ENCODE data around the gene NUP37. TPM values are rescaled to one million over a fixed set of nuclear protein-coding genes. Genes with fewer than 3 reads are reported as not detected.
"Not testable (repeated sequence)": the region's sequence is repeated elsewhere in the genome, so short reads cannot be mapped to it uniquely, and the experiment has no call there.

NUP37 gene, protein sequence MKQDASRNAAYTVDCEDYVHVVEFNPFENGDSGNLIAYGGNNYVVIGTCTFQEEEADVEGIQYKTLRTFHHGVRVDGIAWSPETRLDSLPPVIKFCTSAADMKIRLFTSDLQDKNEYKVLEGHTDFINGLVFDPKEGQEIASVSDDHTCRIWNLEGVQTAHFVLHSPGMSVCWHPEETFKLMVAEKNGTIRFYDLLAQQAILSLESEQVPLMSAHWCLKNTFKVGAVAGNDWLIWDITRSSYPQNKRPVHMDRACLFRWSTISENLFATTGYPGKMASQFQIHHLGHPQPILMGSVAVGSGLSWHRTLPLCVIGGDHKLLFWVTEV
- 7.1 TPM for total RNA-seq (ENCODE audit: unreplicated experiment)
- long read RNA-seq, partial matches to known transcripts, result 0 of 5 reads
- long read RNA-seq, other reads (novel, unspliced or antisense), result 1 of 5 reads

DNA sequence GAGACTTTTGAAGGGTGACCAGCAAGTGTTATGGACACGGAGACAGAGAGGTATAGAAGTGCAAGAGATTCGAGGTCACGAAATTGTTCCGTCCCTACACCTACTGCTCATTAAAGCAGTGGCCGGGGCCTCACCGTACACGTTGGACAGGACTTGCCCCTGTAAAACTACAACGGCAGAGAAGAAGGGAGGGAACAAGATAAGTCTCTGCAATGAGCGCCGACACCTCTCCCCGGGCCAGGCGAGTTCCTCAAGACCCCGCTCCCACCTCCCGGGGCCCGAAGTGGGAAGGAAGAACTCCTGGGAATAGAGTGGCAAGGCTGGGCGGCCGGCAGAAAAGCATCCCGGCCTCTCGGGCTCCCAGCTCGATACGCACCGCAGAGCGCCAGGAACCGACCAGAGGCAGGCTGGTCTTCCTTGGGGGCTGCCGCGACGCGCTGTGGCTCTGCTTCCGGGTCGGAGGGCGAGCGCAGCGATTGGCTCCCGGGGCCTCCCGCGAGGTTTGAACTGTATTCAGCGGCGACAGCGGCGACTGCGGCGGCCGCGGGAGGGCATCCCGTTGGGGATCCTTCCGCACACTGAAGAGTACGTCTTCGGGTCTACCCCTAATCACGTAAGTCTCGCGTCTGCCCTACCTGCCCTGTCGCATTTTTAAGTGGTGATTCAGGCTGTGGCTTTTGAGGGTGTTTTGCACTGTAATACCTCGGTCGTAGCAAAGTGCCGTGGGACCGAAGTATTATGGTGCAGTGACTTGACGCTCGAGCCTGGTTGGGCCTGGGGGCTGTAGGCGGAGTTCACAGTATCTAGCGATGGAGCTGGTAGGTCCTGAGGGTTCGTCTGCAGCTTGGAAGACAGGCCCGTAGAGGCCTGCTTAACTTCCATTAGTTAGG lies at the start of gene NUP37, which contains the start of gene PARPBP:
Gene NUP37, minus strand, starts transcription at position 441 of the 890 bp plus-strand sequence. CDS start 1,596 bp downstream, outside the sequence.
Gene PARPBP, plus strand, starts transcription at position 510 of the 890 bp plus-strand sequence. CDS start 3,706 bp downstream, outside the sequence.
- H3K36me3 Mint-ChIP-seq (ENCODE audit: unreplicated experiment), result no peaks in the 10 kb centered on the region
- peak; percentile 96 for DNase-seq
- H3K4me1 Mint-ChIP-seq (ENCODE audit: low read depth, unreplicated experiment), result peaks cover 6% of the 10 kb centered on the region
- peak within 1 kb of the TSS; percentile 81 for H3K27ac Mint-ChIP-seq (ENCODE audit: unreplicated experiment)
- TF ChIP-seq, protein P1, sequence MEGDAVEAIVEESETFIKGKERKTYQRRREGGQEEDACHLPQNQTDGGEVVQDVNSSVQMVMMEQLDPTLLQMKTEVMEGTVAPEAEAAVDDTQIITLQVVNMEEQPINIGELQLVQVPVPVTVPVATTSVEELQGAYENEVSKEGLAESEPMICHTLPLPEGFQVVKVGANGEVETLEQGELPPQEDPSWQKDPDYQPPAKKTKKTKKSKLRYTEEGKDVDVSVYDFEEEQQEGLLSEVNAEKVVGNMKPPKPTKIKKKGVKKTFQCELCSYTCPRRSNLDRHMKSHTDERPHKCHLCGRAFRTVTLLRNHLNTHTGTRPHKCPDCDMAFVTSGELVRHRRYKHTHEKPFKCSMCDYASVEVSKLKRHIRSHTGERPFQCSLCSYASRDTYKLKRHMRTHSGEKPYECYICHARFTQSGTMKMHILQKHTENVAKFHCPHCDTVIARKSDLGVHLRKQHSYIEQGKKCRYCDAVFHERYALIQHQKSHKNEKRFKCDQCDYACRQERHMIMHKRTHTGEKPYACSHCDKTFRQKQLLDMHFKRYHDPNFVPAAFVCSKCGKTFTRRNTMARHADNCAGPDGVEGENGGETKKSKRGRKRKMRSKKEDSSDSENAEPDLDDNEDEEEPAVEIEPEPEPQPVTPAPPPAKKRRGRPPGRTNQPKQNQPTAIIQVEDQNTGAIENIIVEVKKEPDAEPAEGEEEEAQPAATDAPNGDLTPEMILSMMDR (IDR thresholded peaks at IDR 0.05; ENCODE audit: partially characterized antibody, unreplicated experiment), result no peak
- H3K27me3 Mint-ChIP-seq (ENCODE audit: unreplicated experiment), result peaks cover 2% of the 10 kb centered on the region
- H3K9me3 Mint-ChIP-seq (ENCODE audit: unreplicated experiment), result peaks cover 3% of the 10 kb centered on the region
- H3K4me3 Mint-ChIP-seq (ENCODE audit: unreplicated experiment), result peak within 1 kb of the TSS; percentile 91

DNA sequence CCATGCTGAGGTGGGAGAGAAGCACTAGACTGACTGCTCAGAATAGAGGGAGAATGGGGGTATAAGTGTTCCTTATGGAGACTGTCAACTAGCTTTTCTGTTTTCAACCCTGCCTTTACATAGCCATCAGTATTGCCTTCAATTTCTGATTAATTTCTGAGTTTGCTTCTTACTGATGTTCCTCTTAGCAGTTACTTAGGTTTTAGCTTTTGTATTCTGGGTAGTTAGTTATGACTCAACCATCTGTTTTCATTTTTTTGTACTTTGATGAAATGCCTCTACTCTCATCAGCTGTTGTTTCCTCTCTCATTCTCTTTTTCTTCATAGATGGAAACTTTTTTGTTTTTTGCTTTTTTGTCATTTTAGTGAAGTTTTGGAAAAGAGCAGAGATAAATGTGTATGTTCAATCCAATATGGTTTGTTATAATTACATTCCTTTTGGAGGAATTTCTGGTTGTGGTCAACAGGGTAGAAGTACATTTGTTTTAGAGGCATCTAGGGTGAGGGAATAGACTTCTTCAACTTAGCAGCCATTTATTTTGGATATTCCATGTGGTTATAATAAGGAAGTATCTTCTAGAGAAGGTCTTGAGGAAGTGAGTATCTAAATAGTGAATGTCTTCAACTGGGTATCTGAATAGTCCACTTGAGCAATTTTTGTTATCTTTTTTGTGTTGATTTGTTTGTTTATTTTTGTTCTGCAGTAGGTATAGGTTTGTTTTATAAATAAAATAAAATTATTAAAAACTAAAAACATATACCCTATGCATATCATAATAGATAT lies 48.1 kb upstream of the NUP37 start:
- Mint-ChIP-seq H3K27me3 (ENCODE audit: unreplicated experiment) (no peaks in the 10 kb centered on the region), H3K9me3 (ENCODE audit: unreplicated experiment) (no peaks in the 10 kb centered on the region), H3K36me3 (ENCODE audit: unreplicated experiment) (no peaks in the 10 kb centered on the region), H3K4me3 (ENCODE audit: unreplicated experiment) (no peak overlapping the region), H3K4me1 (ENCODE audit: low read depth, unreplicated experiment) (no peaks in the 10 kb centered on the region), H3K27ac (ENCODE audit: unreplicated experiment) (no peak overlapping the region)
- TF ChIP-seq, protein P1 (IDR thresholded peaks at IDR 0.05; ENCODE audit: partially characterized antibody, unreplicated experiment), result no peak
- no peak for DNase-seq

DNA sequence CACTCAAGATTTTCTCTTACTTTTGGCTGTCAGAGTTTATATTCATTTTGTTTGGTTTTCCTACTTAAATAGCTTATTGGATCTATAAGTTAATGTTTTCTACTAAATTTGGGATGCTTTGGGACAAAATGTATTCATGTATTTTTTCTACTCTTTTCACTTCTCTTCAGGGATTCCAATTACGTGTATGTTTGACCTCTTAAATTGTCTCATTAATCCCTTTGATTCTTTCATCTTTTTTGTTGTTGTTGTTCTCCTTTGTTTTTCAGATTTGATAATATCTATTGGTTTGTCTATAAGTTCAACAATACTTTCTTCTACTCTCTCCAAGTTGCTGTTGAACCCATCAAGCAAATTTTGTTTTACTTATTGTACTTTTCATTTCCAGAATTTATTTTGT lies 43.5 kb upstream of the NUP37 start:
- TF ChIP-seq, protein P1 (IDR thresholded peaks at IDR 0.05; ENCODE audit: partially characterized antibody, unreplicated experiment), result no peak
- Mint-ChIP-seq H3K4me3 (ENCODE audit: unreplicated experiment) (no peak overlapping the region), H3K36me3 (ENCODE audit: unreplicated experiment) (no peaks in the 10 kb centered on the region), H3K27ac (ENCODE audit: unreplicated experiment) (no peak overlapping the region), H3K4me1 (ENCODE audit: low read depth, unreplicated experiment) (no peaks in the 10 kb centered on the region), H3K27me3 (ENCODE audit: unreplicated experiment) (no peaks in the 10 kb centered on the region), H3K9me3 (ENCODE audit: unreplicated experiment) (no peaks in the 10 kb centered on the region)
- DNase-seq, result no peak

DNA sequence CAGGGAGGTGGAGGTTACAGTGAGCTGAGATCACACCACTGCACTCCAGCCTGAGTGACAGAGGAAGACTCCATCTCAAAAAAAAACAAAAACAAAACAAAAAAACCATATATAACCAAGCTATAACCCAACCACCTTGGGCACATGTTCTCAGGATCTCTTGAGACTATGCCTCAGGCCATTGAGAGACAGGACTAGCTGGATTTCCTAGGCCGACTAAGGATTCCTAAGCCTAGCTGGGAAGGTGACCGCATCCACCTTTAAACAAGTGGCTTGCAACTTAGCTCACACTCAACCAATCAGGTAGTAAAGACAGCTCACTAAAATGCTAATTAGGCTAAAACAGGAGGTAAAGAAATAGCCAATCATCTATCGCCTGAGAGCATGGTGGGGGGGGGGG lies 35.3 kb upstream of the NUP37 start:
- not testable (repeated sequence) for DNase-seq; H3K4me1 Mint-ChIP-seq (ENCODE audit: low read depth, unreplicated experiment); H3K27ac Mint-ChIP-seq (ENCODE audit: unreplicated experiment); H3K9me3 Mint-ChIP-seq (ENCODE audit: unreplicated experiment); H3K4me3 Mint-ChIP-seq (ENCODE audit: unreplicated experiment); H3K27me3 Mint-ChIP-seq (ENCODE audit: unreplicated experiment); H3K36me3 Mint-ChIP-seq (ENCODE audit: unreplicated experiment)

DNA sequence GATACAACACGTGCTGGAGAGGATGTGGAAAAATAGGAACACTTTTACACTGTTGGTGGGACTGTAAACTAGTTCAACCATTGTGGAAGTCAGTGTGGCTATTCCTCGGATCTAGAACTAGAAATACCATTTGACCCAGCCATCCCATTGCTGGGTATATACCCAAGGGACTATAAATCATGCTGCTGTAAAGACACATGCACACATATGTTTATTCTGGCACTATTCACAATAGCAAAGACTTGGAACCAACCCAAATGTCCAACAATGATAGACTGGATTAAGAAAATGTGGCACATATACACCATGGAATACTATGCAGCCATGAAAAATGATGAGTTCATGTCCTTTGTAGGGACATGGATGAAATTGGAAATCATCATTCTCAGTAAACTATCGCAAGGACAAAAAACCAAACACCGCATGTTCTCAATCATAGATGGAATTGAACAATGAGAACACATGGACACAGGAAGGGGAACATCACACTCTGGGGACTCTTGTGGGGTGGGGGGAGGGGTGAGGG lies 27.2 kb upstream of the NUP37 start:
- not testable (repeated sequence) for H3K27me3 Mint-ChIP-seq (ENCODE audit: unreplicated experiment); H3K4me3 Mint-ChIP-seq (ENCODE audit: unreplicated experiment); H3K9me3 Mint-ChIP-seq (ENCODE audit: unreplicated experiment); DNase-seq; H3K36me3 Mint-ChIP-seq (ENCODE audit: unreplicated experiment); H3K27ac Mint-ChIP-seq (ENCODE audit: unreplicated experiment); H3K4me1 Mint-ChIP-seq (ENCODE audit: low read depth, unreplicated experiment)
